DND-41 (cell line): ENCODE data around the gene GRM4.

ENCODE experiments used
- CTCF ChIP-seq: IDR thresholded peaks from 2 replicates; pipeline ENCODE4 v1.5.1; 2012; ENCODE audit warnings: borderline replicate concordance, low read length, moderate library complexity, mild to moderate bottlenecking; ENCODE audit not compliant: poor library complexity, severe bottlenecking; ENCODE audit errors: extremely low read depth
- EZH2 ChIP-seq: IDR thresholded peaks from 3 replicates; pipeline ENCODE4 v1.6.1; 2012; ENCODE audit warnings: borderline replicate concordance, low read depth, mild to moderate bottlenecking, moderate library complexity, low read length, inconsistent platforms; ENCODE audit not compliant: severe bottlenecking

GRCh38 chr6:34103321-34103720 lies 42.6 kb downstream of the GRM4 start:
- no peak for TF ChIP-seq CTCF
- no peak for TF ChIP-seq EZH2
